WTC11 (cell line): ENCODE data around the gene IFT20. TPM values are rescaled to one million over a fixed set of nuclear protein-coding genes. Genes with fewer than 3 reads are reported as not detected.

Experiments used
- ATAC-seq: fragments of 200-7000 bp; cut with Tn5 transposase; 2 replicates; pipeline ENCODE4 v1.10.0; 2021; ENCODE audit warnings: mild to moderate bottlenecking, moderate library complexity
- CTCF ChIA-PET: fragments of 300-600 bp; sonication (Branson Sonifier 250); formaldehyde crosslinking; loops from one replicate; lab custom pipeline; 2021; ENCODE audit warnings: antibody characterized with exemption; lab: Charles Lee
- POLR2A ChIA-PET: fragments of 350-600 bp; sonication (Branson Sonifier 250); formaldehyde crosslinking; loops from one replicate; lab custom pipeline; 2021; ENCODE audit warnings: antibody characterized with exemption; lab: Charles Lee
- DNase-seq: peaks from one replicate; pipeline ENCODE4 v3.0.0; 2021; ENCODE audit warnings: low spot score
- H3K27ac Mint-ChIP-seq: 2 replicates; pipeline ENCODE4 v1.8.0; 2021; ENCODE audit warnings: mixed read lengths
- H3K27me3 Mint-ChIP-seq: 2 replicates; pipeline ENCODE4 v1.8.0; 2021; ENCODE audit warnings: low read depth, mild to moderate bottlenecking, moderate library complexity, mixed read lengths
- H3K36me3 Mint-ChIP-seq: 2 replicates; pipeline ENCODE4 v1.8.0; 2021; ENCODE audit warnings: mixed read lengths
- H3K4me1 Mint-ChIP-seq: 2 replicates; pipeline ENCODE4 v1.8.0; 2022; ENCODE audit warnings: mixed read lengths
- H3K4me3 Mint-ChIP-seq: 2 replicates; pipeline ENCODE4 v1.8.0; 2021; ENCODE audit warnings: mild to moderate bottlenecking, moderate library complexity, mixed read lengths
- H3K9me3 Mint-ChIP-seq: 2 replicates; pipeline ENCODE4 v1.8.0; 2021; ENCODE audit warnings: mixed read lengths
- ARID4B ChIP-seq: sonication (generic); formaldehyde crosslinking; IDR thresholded peaks from 2 replicates; pipeline ENCODE4 v1.8.0; 2023; ENCODE audit warnings: missing genetic modification reagents, mild to moderate bottlenecking, borderline replicate concordance
- CBFB ChIP-seq: sonication (generic); formaldehyde crosslinking; IDR thresholded peaks from 2 replicates; pipeline ENCODE4 v1.8.1; 2022; ENCODE audit warnings: mild to moderate bottlenecking, low read depth, missing genetic modification reagents
- CREB1 ChIP-seq: sonication (generic); formaldehyde crosslinking; IDR thresholded peaks from 2 replicates; pipeline ENCODE4 v1.8.0; 2023; ENCODE audit warnings: mild to moderate bottlenecking, missing genetic modification reagents
- E2F1 ChIP-seq: sonication (generic); formaldehyde crosslinking; IDR thresholded peaks from 2 replicates; pipeline ENCODE4 v1.8.0; 2022; ENCODE audit warnings: mild to moderate bottlenecking, missing genetic modification reagents
- E2F5 ChIP-seq: sonication (generic); formaldehyde crosslinking; IDR thresholded peaks from 2 replicates; pipeline ENCODE4 v1.8.1; 2022; ENCODE audit warnings: mild to moderate bottlenecking, moderate library complexity, missing genetic modification reagents
- ETV6 ChIP-seq: sonication (generic); formaldehyde crosslinking; IDR thresholded peaks from 2 replicates; pipeline ENCODE4 v1.8.1; 2022; ENCODE audit warnings: mild to moderate bottlenecking, missing genetic modification reagents
- GTF2I ChIP-seq: fragments of 250-450 bp; sonication (Bioruptor Pico); conservative IDR thresholded peaks from 2 replicates; pipeline ENCODE4 v1.4.0; 2021; ENCODE audit warnings: mild to moderate bottlenecking
- IRF2 ChIP-seq: sonication (generic); formaldehyde crosslinking; IDR thresholded peaks from 2 replicates; pipeline ENCODE4 v1.8.0; 2022; ENCODE audit warnings: low read depth, missing genetic modification reagents, borderline replicate concordance
- JUN ChIP-seq: sonication (generic); formaldehyde crosslinking; IDR thresholded peaks from 2 replicates; pipeline ENCODE4 v1.8.0; 2023; ENCODE audit warnings: mild to moderate bottlenecking, missing genetic modification reagents
- KAT7 ChIP-seq: sonication (generic); formaldehyde crosslinking; IDR thresholded peaks from 2 replicates; pipeline ENCODE4 v1.8.1; 2023; ENCODE audit warnings: missing genetic modification reagents, mild to moderate bottlenecking, borderline replicate concordance
- MXD4 ChIP-seq: fragments of 250-450 bp; sonication (Bioruptor Pico); IDR thresholded peaks from 2 replicates; pipeline ENCODE4 v1.8.0; 2021; ENCODE audit warnings: mild to moderate bottlenecking, moderate library complexity, borderline replicate concordance
- MYBL2 ChIP-seq: sonication (generic); formaldehyde crosslinking; IDR thresholded peaks from 2 replicates; pipeline ENCODE4 v1.8.1; 2023; ENCODE audit warnings: mild to moderate bottlenecking, moderate library complexity, missing genetic modification reagents
- PRDM15 ChIP-seq: sonication (generic); formaldehyde crosslinking; IDR thresholded peaks from 2 replicates; pipeline ENCODE4 v1.8.0; 2022; ENCODE audit warnings: missing genetic modification reagents
- PRRX2 ChIP-seq: fragments of 250-450 bp; sonication (Bioruptor Pico); IDR thresholded peaks from 2 replicates; pipeline ENCODE4 v1.8.0; 2021; ENCODE audit warnings: mild to moderate bottlenecking
- SOX15 ChIP-seq: fragments of 250-450 bp; sonication (Bioruptor Pico); IDR thresholded peaks from 2 replicates; pipeline ENCODE4 v1.9.0; 2021; ENCODE audit warnings: mild to moderate bottlenecking
- TEAD4 ChIP-seq: sonication (generic); formaldehyde crosslinking; IDR thresholded peaks from 2 replicates; pipeline ENCODE4 v1.8.0; 2022; ENCODE audit warnings: mild to moderate bottlenecking, missing genetic modification reagents
- ZBTB21 ChIP-seq: sonication (generic); formaldehyde crosslinking; IDR thresholded peaks from 2 replicates; pipeline ENCODE4 v1.8.1; 2023; ENCODE audit warnings: mild to moderate bottlenecking, missing genetic modification reagents, borderline replicate concordance
- ZNF317 ChIP-seq: sonication (generic); formaldehyde crosslinking; IDR thresholded peaks from 2 replicates; pipeline ENCODE4 v1.8.1; 2023; ENCODE audit warnings: low read depth, mild to moderate bottlenecking, moderate library complexity, missing genetic modification reagents, borderline replicate concordance
- ZNF416 ChIP-seq: fragments of 250-450 bp; sonication (Bioruptor Pico); IDR thresholded peaks from 2 replicates; pipeline ENCODE4 v1.9.0; 2021; ENCODE audit warnings: mild to moderate bottlenecking, inconsistent platforms
- total RNA-seq: library from RNA; stranded (reverse); gene quantifications from 3 replicates; pipeline ENCODE4 v1.2.3, GENCODE V29; 2021

Gene IFT20
- total RNA-seq, 1 experiment from 2014 or later, result 17.6 TPM

GRCh38 chr17:28348979-28349378 lies 13.7 kb upstream of the IFT20 start:
- Mint-ChIP-seq H3K9me3 (no peaks in the 10 kb centered on the region), H3K4me1 (peaks cover 6% of the 10 kb centered on the region; the same call in 1 of the 2 replicates), H3K27me3 (no peaks in the 10 kb centered on the region), H3K27ac (no peak overlapping the region), H3K36me3 (peaks cover 59% of the 10 kb centered on the region), H3K4me3 (no peak overlapping the region)
- ChIA-PET CTCF (interaction anchor here (1.4 kb wide), 1 partner anchor 68 kb away, joined by 6 read pairs; no protein-coding TSS in a partner anchor), POLR2A (no interaction called here)
- no peak for DNase-seq
- TF ChIP-seq ZBTB21 (CRISPR knock-in tag) (no peak), E2F1 (CRISPR knock-in tag) (no peak), ARID4B (CRISPR knock-in tag) (no peak), JUN (CRISPR knock-in tag) (no peak), PRDM15 (CRISPR knock-in tag) (no peak)
- no peak for ATAC-seq

DNA sequence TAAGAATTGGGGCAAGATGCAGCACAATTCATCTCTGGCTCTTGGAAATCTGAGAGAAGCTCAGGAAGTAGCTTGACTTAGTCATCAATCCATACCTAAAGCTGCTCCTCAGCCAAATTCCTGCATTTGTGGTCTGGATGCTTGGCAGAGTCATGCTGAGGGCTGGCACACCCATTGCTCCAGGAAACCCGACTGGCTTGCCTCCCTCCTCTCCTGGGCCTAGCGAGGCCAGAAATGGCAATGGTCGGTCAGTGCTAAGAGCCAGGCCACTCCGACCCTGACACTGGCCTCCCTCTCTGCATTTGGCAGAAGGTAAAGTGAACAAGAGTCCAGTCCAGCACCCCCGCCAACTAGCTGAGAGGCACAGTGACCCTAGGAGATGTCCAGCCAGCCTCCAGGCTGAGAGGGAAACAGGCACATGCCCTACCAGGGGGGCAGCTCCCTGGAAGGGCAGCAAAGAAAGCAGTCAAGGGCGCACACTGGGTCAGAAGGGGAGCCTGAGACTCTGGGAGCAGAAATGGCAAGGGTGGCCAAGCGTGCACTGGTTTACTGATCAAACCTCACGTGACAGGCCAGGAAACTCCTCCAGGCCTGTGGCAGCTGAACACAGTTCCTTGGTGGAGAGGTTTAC lies 12.1 kb upstream of the IFT20 start:
- ChIA-PET CTCF (interaction anchor here (0.9 to 3.5 kb wide), 4 partner anchors 12 to 542 kb away, joined by 3 to 26 read pairs (median 6); partner anchors contain the start of genes IFT20 and TNFAIP1), POLR2A (interaction anchor here (1.9 kb wide), 1 partner anchor 11 kb away, joined by 6 read pairs; the partner anchor contains the start of gene TNFAIP1)
- no peak overlapping the region for H3K4me3 Mint-ChIP-seq
- H3K9me3 Mint-ChIP-seq, result no peaks in the 10 kb centered on the region
- no peak for DNase-seq
- no peaks in the 10 kb centered on the region for H3K27me3 Mint-ChIP-seq
- H3K36me3 Mint-ChIP-seq, result peaks cover 56% of the 10 kb centered on the region
- H3K4me1 Mint-ChIP-seq, result peaks cover 6% of the 10 kb centered on the region; the same call in 1 of the 2 replicates
- no peak for ATAC-seq
- TF ChIP-seq IRF2 (CRISPR knock-in tag) (no peak), MXD4 (CRISPR knock-in tag) (no peak), SOX15 (CRISPR knock-in tag) (no peak), CBFB (CRISPR knock-in tag) (no peak), PRDM15 (CRISPR knock-in tag) (no peak), ZBTB21 (CRISPR knock-in tag) (no peak), KAT7 (CRISPR knock-in tag) (no peak), CREB1 (no peak), ZNF416 (CRISPR knock-in tag) (no peak), TEAD4 (no peak), ETV6 (CRISPR knock-in tag) (no peak), PRRX2 (CRISPR knock-in tag) (no peak), ZNF317 (no peak), MYBL2 (no peak), GTF2I (no peak), E2F5 (CRISPR knock-in tag) (no peak)
- no peak overlapping the region for H3K27ac Mint-ChIP-seq
